Activated CD4-positive, alpha-beta T cell treated with anti-CD3 and anti-CD28 coated beads, Interleukin-2, amount 50 U/mL, for 4 hours (primary cell): ENCODE results near the gene MSX1.

ENCODE experiments used
- DNase-seq, 2 experiments: peaks; one replicate each; pipeline ENCODE4 v3.0.0-alpha.2; 2020

The MSX1 gene

DNA sequence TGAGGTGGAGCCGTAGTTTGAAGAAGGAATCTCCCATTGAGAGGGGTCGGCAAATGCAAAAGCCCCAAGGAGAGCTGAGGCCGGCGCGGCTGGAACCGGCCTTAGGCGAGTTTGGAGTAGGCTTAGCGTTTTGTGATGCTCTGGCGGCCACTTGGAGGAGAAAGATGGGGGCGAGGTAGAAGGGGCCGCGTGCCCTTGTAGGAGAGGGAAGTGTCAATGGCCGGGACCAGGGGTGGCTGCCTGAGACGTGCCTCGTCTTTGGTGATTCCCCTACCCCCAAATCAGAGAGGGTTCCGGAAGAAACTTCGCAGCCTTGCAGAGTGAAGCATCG, 11.7 kb downstream of the MSX1 start:
- no peak for DNase-seq

DNA sequence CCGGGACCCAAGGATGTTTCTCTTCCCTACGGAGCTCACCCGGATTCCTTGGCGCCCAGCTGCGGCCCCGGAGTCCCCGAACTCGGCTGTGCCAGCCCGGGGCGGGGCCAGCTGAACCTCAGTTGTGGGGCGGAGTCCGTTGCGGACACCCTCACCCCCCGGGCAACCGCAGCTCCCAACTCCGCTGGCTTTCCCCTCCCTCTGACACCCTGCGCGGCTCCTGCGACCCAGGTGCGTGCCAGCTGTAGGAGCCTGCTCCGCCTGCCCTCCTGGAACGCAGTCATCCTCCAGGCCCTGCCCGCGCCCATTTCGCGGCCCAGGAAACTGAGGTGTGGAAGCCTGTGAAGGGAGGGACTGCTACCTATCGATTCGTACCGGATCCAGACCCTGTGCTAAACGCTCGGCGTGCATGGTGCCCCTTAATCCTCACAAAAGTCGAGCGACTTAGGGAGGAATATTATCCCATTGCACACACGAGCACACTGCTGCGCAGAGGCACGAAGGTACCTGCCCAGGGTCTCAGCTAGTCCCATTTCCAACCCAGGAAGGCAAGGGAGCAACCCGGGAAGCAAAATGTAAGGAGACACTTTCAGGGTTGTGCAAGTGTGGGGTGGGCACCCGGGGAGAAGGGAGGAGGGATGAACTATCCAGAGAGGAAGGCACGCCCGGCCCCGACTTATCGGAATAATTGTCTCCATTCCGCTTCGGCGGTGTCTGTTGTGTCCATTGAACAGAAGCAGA, 12.3 kb downstream of the MSX1 start:
- no peak for DNase-seq

DNA sequence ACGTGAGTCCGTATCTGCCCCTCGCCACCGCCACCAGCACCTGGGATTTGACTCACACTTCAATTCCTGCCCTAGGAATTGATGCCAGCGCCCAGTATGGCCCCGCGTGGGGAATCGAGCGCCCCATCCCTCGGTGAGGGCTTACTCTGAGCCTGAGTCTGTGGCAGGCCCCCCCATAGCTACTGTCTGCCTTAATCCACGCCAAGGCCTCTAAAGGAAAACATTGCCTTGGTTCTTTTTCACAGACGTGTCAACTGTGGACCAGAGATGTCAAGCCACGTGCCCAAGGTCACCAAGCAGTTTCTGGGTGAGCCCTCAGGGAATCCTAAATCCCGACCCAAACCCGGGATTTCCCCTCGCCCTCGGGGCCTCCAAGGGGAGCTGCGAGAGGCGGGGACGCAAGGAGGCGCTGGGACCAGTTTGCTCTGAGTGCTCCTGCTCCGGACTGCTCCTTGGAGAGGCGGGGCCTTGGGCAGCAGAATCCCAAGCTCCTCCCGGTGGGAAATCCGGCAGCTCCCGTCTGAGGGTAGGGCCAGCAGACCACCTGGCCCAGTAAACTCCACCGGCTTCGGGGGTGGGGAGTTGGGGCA, 12.9 kb downstream of the MSX1 start:
- no peak for DNase-seq

DNA sequence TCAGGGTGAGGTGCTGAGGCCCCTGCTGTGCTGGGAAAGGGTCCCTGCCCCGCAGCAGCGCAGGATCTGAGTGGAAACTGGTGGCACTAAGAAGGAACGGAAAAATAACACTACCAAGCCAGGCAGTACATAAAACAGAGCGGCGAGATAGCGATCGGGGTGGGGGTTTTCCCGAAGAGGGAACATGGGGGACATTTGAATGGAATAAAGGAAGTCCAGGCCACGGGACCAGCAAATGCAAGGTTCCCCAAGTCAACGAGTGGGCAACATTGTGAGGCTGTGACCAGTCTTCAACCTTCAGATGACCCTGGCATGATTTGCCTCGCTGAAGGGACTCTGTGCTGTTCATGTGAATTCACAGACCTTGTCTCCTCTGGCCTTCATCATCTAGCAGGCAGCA, 13.7 kb downstream of the MSX1 start:
- DNase-seq, result no peak

DNA sequence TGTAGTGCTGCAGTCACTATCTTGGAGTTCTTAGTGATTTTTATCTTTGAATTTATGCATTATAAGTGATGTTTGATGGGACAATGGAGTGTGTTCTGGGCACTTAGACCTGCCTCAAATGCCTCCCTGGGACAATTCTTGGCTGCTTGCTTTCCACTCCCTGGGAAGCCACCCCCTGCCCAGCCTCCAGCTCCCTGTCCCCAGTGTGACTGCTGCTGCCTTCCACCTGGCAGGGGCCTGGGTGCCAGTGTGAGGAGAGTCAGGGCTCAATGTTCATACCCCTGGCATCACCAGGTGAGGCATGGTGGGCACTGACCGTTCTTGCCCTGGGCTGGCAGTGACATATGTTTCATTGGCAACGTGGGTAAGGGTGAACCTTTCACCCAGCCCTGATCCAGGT, 14.8 kb downstream of the MSX1 start:
- no peak for DNase-seq

DNA sequence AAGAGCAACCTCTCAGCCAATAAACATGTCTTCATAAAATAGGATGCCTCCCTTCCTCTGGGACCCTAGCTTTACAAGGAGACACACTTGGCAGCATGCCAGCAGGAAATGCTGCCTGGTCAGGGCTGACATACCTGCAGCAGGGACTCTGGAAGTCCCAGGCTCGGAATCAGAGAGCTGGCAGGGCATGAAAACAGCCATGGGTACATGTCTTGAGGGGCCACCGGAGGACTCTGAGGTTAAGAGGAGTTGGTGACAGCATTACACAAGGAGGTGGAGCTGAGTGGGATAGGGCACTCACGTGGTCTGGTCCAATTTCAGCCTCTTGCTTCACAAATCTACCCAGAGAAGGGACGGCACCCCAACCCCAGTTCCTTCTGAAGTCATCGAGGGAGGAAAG, 15.7 kb downstream of the MSX1 start:
- no peak for DNase-seq

DNA sequence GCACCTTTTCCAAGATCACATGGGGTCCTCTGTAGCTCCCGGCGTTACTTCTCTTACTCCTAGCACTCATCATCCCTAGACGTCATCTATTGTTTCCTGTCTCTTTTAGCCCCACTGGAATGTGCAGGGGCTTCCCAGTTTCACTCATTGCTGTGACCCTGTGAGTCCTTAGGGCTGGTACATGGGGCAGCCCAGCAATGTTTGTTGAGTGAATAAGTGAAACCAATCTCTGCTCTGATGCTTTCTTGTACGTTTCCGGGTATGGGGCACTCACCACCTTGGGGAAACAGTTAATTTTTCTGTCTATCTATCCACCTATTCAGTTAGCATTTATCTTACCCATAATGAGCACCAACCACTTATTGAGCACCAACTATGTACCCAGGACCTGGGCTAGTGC, 16.1 kb downstream of the MSX1 start:
- DNase-seq, result no peak

DNA sequence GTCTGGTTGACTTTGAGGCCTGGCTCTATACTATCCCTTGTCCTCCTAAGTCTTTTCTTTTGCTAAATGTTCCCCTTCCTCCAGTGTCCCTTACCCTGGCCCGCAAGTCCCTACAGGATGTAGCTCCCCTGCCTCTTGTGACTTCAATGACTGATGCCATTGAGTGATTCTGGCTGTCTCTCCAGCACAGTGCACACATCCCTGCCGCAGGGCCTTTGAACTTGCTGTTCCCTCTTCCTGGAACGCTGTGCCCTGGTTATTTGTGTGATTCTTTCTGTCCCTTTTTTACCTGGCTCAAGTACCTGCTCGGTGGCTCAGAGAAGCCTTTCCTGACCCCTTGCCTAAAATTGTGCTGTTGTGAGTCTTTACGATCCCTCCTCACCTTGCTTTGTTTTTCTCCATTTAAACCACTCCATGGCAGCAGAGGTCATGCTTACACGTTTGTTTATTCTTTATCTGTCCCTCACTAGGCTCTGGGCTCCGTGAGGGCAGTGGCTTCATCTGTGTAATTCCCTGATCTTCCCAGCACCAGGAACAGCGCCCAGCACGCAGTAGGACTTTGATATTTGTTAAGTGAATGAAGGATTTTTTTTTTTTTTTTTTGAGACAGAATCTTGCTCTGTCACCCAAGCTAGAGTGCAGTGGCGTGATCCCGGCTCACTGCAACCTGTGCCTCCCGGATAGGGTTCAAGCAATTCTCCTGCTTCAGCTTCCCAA, 17.6 kb downstream of the MSX1 start:
- DNase-seq, result no peak

DNA sequence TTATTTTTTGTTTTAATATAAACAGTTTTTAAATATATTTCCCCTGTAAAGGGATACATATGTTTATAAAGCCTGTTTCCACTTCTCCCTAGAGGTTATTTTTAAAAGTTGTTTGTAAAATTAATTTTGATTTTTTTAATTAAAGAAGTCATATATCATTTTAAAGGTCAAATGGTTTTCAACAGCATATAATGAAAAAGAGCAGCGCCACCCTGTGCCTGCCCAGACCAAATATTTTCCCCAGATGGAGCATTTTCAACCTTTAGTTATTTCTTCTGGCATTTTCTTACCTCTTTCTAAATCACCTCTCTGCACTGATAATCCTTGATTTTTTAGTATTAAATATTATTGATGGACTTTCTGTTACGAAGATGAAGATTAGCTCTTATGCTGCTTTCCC, 21.0 kb downstream of the MSX1 start:
- no peak for DNase-seq

DNA sequence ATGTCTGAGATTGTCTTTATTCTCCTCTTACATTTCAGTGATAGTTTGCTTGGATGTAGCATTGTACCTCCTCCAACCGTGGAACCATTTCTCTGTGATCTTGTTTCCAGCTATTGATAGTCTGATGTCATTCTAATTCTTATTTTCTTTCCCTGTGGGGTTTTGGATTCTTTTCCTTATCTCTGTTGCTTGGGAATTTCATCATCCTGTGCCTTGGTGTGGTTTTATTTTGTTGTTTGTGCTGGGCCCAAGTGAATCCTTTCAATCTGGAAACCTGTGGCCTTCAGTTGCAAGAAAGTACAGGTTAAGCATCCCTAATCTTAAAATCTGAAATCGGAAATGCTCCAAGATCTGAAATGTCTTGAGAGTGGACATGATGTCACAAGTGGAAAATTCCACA, 22.0 kb downstream of the MSX1 start:
- no peak for DNase-seq

DNA sequence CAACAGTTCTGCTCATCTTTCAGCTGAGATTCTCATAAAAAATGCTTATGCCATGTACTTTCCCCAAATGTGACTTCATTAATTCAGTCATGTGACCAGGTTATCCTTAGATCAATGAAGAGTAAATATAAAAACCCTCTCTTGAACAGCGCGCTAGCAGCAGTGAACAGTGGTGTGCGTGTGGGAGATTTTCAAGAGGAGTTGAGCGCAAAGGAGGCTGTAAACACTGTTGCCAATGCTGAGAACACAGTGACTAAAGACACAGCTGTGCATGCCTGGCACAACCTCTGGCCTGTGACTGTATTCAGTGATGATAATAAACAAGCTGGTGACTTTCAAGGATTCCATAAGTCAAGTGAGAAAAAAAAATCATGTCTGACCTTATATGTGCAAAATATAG, 25.1 kb downstream of the MSX1 start:
- no peak for DNase-seq

DNA sequence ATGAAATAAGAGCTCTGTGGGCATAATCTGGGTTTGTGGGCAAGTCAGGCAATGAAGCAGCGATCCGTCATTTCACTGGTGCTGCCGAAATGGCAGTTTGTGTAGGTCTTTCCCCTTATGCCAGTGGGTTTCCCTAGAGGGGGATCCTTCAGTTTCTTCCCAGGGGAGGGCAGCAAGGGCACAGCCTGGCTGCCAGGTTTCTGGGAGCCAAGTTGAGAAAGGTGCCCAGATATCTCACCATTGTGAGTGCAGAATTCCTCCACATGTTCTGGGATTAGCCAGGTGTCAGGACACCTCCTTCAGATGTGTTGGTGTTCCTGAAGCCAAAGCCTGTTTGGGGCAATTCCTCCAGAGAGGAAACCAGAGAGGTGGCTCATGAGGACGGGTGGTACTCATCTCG, 28.0 kb downstream of the MSX1 start:
- no peak for DNase-seq

DNA sequence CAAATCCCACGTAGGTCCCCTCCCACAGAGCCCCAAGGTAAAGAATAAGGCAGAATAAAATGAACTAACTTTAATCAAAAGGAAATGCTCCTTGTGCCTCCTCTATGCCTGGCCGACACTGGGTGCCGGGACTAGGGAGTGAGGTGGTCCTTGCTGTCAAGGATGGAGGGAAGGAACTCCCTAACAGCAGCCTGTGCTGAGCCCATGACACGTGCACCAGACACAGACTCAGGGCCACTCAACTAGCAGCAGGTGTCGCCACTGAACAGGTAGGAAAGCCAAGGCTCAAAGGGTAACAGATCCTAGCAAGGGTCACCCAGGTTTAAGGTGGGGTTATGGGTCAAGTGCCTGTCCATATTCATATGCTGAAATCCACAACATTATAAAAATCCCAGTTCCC, 29.2 kb downstream of the MSX1 start:
- DNase-seq, result no peak

DNA sequence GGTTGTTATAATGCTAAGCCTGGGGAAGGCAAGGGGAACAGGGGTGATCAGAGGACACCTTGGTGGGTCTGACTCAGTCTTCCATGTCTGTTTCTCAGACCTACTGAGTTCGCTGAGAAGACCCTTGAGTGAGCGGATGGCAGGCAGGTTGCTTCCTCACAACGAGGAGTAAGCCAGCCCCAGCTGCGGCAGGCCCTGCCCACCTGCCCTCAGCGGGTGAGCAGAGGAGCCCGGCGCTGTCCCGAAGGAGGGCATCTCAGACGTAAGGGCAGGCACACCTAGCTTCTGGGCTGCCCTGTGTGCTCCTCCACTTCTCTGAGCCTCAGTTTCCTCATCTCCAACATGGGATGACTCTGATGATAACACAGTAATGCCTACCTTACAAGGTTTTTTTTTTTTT, 30.3 kb downstream of the MSX1 start:
- no peak for DNase-seq

DNA sequence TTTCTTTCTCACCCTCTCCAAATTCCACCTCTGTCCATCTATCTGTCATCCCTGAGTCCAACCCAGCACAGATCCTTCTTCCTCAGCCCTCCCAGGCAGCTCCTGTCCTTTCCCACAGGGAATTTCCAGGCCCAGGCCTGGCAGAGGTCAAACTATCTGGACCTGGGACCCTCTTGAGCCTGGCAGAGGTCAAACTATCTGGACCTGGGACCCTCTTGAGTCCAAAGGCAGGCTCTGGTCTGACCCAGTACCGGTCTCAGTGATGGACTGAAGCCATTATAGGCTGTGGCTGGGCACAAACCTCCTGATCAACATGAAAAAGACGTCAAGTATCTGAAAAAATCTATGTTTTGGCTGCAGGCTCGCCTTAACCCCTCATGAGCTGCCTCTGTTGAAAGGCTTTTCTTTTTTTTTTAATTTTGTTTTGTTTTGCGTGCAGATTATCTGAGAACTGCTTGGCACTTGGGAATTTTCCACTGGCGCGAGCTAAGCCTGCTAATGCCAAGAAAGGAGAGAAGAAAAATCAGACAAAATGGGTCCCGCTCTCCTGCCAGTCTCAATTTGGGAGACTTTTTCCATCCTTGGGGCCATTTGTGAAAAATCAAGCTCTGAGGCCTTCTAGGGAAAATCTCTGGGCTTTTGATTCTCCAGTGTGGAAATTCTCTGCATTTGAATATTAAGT, 31.2 kb downstream of the MSX1 start:
- DNase-seq, result no peak

DNA sequence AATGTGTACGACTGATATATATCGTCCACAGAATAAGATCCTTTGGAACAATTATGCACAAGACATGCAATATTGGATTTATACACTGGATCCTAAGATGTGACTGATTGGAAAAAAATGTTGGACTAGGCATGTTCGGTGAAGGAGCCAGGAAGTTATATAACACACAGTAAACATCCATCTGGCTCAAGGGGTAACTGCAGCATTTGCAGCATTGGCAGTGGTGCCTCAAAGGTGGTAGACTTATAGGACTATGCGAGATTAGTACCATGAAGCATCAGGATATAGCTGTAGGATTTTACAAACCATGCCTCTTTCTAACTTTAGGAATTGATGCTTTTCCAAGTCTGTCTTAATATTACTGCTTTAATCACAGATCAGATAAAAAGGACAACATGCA, 34.3 kb downstream of the MSX1 start:
- DNase-seq, result no peak

DNA sequence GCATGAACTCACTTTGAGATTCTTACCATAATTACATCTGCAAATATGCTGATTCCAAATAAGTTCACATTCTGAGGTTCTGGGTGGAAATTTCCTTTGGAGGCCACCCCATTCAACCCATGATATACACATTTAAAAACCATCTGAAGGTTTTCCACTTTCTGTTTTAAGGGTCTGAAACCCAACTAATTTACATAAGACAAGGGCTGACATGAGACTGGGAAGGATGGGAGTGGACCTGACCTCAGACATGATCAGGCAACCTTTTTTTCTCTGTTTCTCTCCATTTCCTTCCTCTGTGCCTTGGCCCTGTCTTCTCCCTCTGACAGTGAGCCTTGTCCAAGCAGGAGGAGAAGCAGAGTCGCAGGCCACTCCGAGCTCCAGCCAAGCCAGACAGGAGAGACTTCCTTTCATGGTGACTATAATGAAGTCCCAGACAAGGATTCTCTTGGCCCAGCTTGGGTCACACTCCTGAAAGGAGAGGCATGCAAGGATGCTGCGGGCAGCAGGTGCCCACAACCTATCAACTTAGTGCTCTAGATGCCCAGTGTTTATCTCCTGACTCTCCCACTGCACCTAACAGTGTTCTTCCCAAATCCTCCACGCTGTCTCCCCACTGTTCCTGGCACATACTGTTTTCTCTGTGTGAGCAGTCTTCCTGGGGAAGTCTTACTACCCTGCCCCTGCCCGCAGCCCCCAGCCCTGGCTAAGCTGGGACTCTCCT, 39.9 kb downstream of the MSX1 start:
- no peak for DNase-seq

DNA sequence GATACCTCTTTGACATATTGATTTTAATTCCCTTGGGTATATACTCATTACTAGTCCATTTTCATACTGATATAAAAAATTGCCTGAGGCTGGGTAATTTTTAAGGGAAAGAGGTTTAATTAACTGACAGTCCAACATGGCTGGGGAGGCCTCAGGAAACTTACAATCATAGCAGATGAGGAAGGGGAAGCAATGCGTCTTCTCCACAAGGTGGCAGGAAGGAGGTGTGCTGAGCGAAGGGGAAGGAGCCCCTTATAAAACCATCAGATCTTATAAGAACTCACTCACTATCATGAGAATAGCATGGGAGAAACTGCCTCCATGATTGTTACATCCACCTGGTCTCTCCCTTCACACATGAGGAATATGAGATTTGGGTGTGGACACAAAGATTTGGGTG, 42.4 kb downstream of the MSX1 start:
- no peak for DNase-seq

DNA sequence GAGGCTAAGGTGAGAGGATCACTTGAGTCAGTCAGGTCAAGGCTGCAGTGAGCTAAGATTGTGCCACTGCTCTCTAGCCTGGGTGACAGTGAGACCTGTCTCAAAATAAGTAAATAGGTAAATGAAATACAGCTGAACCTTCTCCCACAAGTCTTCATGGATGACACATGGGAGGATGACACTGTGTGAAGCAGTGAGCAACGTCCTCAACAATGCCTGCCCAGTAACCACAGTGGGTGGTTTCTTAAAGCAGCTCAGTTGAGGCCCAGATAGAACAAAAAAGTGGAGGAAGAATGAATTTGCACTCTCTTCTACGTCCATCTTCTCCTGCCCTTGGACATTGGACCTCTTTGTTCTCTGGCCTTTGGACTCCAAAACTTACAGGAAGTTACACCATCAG, 52.7 kb downstream of the MSX1 start:
- no peak for DNase-seq

DNA sequence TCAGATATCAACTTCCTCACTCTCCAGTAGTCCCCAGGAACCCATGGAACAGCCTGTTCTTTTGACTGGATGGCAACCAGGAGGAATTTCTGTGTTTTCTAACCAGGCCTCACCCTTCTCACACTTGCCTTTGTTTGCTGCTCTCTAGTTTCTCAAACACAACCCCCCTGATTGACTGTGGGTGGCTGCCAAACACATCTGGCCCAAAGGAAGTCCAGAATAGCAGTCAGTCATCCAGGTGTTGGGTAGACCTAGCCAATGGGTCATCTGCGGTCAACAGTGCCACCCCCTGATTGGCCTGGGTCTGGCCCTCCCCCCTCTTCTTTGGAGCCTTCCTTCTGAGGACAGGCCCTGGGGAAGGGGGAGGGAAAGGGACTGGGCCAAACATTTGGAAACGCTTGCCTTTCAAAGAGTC, 53.7 kb downstream of the MSX1 start:
- no peak for DNase-seq
